C1 segment of cervical spinal cord (tissue), 14 donors: ENCODE measurements around the gene SULT4A1.
"Not testable (repeated sequence)": the region's sequence is repeated elsewhere in the genome, so short reads cannot be mapped to it uniquely, and the experiment has no call there.

Experiments
- DNase-seq, 14 donors: peaks; one replicate each; lab custom pipeline; 2025; lab: John Stamatoyannopoulos, UW

The SULT4A1 gene

GRCh38 chr22:43862074-43862881 lies at the start of gene SULT4A1:
Gene SULT4A1, minus strand, starts transcription at chr22:43862513. Its CDS starts 131 bp downstream, at chr22:43862382.
- DNase-seq: peak in 1 of 14 donors; percentile 45

- no peak for DNase-seq
Observed at GRCh38 chr22:43911351-43911750, 49.0 kb upstream of the SULT4A1 start.

GRCh38 chr22:43910178-43910695 lies 47.9 kb upstream of the SULT4A1 start:
- DNase-seq: no peak

GRCh38 chr22:43909708-43910107 lies 47.4 kb upstream of the SULT4A1 start:
- DNase-seq: no peak

GRCh38 chr22:43905681-43906080 lies 43.4 kb upstream of the SULT4A1 start:
- no peak for DNase-seq

- DNase-seq: not testable (repeated sequence)
Observed at GRCh38 chr22:43904412-43904811, 42.1 kb upstream of the SULT4A1 start.

- DNase-seq: not testable (repeated sequence)
Observed at GRCh38 chr22:43903033-43903432, 40.7 kb upstream of the SULT4A1 start.

- DNase-seq: no peak
Observed at GRCh38 chr22:43901976-43902643, 39.8 kb upstream of the SULT4A1 start.

- DNase-seq: no peak
Observed at GRCh38 chr22:43900206-43900605, 37.9 kb upstream of the SULT4A1 start.

- DNase-seq: peak in 1 of 14 donors; percentile 35
Observed at GRCh38 chr22:43897751-43898261, 35.5 kb upstream of the SULT4A1 start.

GRCh38 chr22:43895986-43896645 lies 33.8 kb upstream of the SULT4A1 start:
- DNase-seq: no peak

GRCh38 chr22:43894122-43894521 lies 31.8 kb upstream of the SULT4A1 start:
- no peak for DNase-seq

- no peak for DNase-seq
Observed at GRCh38 chr22:43893266-43893665, 31.0 kb upstream of the SULT4A1 start.

GRCh38 chr22:43892183-43892894 lies 30.0 kb upstream of the SULT4A1 start:
- DNase-seq: no peak

GRCh38 chr22:43891360-43892182 lies 29.3 kb upstream of the SULT4A1 start, which contains the start of gene PNPLA5:
Gene PNPLA5, minus strand, starts transcription at chr22:43892013. Its CDS starts 133 bp downstream, at chr22:43891880.
- DNase-seq: no peak

GRCh38 chr22:43890901-43891331 lies 28.6 kb upstream of the SULT4A1 start:
- DNase-seq: no peak

- no peak for DNase-seq
Observed at GRCh38 chr22:43889860-43890253, 27.5 kb upstream of the SULT4A1 start.

GRCh38 chr22:43889201-43889859 lies 27.0 kb upstream of the SULT4A1 start:
- DNase-seq: no peak

GRCh38 chr22:43888740-43889139 lies 26.4 kb upstream of the SULT4A1 start:
- DNase-seq: no peak

- DNase-seq: no peak
Observed at GRCh38 chr22:43887391-43887790, 25.1 kb upstream of the SULT4A1 start.
